Mammary epithelial cell (primary cell): ENCODE measurements around the gene CRMP1.

Source experiments
- CTCF ChIP-seq, 2 donors: IDR thresholded peaks in 1 of 2; conservative IDR thresholded peaks in 1 of 2; 2 replicates each; pipeline ENCODE4 v1.5.1; 2011 to 2012; ENCODE audit warnings: inconsistent platforms in 2 of 2, low read length in 2 of 2, mild to moderate bottlenecking in 2 of 2, control low read depth in 1 of 2, low read depth in 1 of 2; ENCODE audit not compliant: insufficient read depth in 1 of 2; ENCODE audit errors: extremely low read depth in 1 of 2
- EZH2 ChIP-seq: IDR thresholded peaks from 2 replicates; pipeline ENCODE4 v1.6.1; 2012; ENCODE audit warnings: low read length, inconsistent platforms, borderline replicate concordance

GRCh38 chr4:5932035-5932568 lies 39.2 kb upstream of the CRMP1 start:
- TF ChIP-seq CTCF (conservative IDR thresholded peaks at IDR 0.05 in 1 of 2, IDR thresholded peaks at IDR 0.05 in 1 of 2; ENCODE audit: extremely low read depth in 1 of 2, insufficient read depth in 1 of 2, low read depth in 1 of 2, low read length in 2 of 2) (no peak), EZH2 (no peak)
